GM19438 (cell line): Measurements from ENCODE around the gene DAO.
A peak's percentile ranks its signal among the peaks of the same experiment; 100 is the strongest.
"Not testable (repeated sequence)": the region's sequence is repeated elsewhere in the genome, so short reads cannot be mapped to it uniquely, and the experiment has no call there.

Experiments
- ATAC-seq: cut with Tn5 transposase; IDR thresholded peaks from one replicate; pipeline ENCODE4 v1.9.1; 2021; ENCODE audit warnings: low read depth; ENCODE audit not compliant: unreplicated experiment

DAO gene

GRCh38 chr12:108847705-108848104 lies 32.2 kb upstream of the DAO start:
- ATAC-seq, result no peak

GRCh38 chr12:108849660-108850059 lies 30.2 kb upstream of the DAO start:
- no peak for ATAC-seq

- peak; percentile 83 for ATAC-seq
Observed at GRCh38 chr12:108850854-108851573, 28.9 kb upstream of the DAO start.

GRCh38 chr12:108852674-108853309 lies 27.1 kb upstream of the DAO start:
- ATAC-seq, result no peak

GRCh38 chr12:108853426-108853825 lies 26.5 kb upstream of the DAO start:
- ATAC-seq, result no peak

- ATAC-seq, result no peak
Observed at GRCh38 chr12:108853981-108854446, 25.9 kb upstream of the DAO start.

GRCh38 chr12:108854451-108855283 lies 25.2 kb upstream of the DAO start:
- ATAC-seq, result no peak

GRCh38 chr12:108855284-108856169 lies 24.4 kb upstream of the DAO start:
- no peak for ATAC-seq

GRCh38 chr12:108856170-108856427 lies 23.8 kb upstream of the DAO start:
- ATAC-seq, result no peak

GRCh38 chr12:108856428-108857157 lies 23.3 kb upstream of the DAO start:
- peak; percentile 34 for ATAC-seq

- ATAC-seq, result no peak
Observed at GRCh38 chr12:108857158-108857407, 22.8 kb upstream of the DAO start.

- no peak for ATAC-seq
Observed at GRCh38 chr12:108858311-108859074, 21.4 kb upstream of the DAO start.

GRCh38 chr12:108859141-108859922 lies 20.6 kb upstream of the DAO start:
- ATAC-seq, result not testable (repeated sequence)

GRCh38 chr12:108859923-108860291 lies 20.0 kb upstream of the DAO start:
- no peak for ATAC-seq

GRCh38 chr12:108860443-108860842 lies 19.4 kb upstream of the DAO start:
- ATAC-seq, result no peak

- no peak for ATAC-seq
Observed at GRCh38 chr12:108861878-108862587, 17.9 kb upstream of the DAO start.

- ATAC-seq, result no peak
Observed at GRCh38 chr12:108862588-108862959, 17.3 kb upstream of the DAO start.

GRCh38 chr12:108865169-108865568 lies 14.7 kb upstream of the DAO start:
- ATAC-seq, result no peak
